ENCODE measurements around the gene MMP15. TPM values are rescaled to one million over a fixed set of nuclear protein-coding genes. Genes with fewer than 3 reads are reported as not detected.

Gene MMP15
- total RNA-seq, 1 donor: 9.4 TPM

GRCh38 chr16:58013201-58013956 lies 12.2 kb upstream of the MMP15 start:
- H3K36me3 ChIP-seq (ENCODE audit: insufficient read depth, low read length): peaks cover 21% of the 10 kb centered on the region
- no peak overlapping the region for H2AFZ ChIP-seq (ENCODE audit: low read length)
- no peaks in the 10 kb centered on the region for H3K9me3 ChIP-seq (ENCODE audit: low read depth, low read length)
- peaks cover 9% of the 10 kb centered on the region for H4K20me1 ChIP-seq (ENCODE audit: insufficient read depth, low read length)
- DNase-seq (ENCODE audit: insufficient read length, low spot score, missing footprints): no peak
- no peak for TF ChIP-seq CTCF (IDR thresholded peaks at IDR 0.05; ENCODE audit: extremely low read depth, low read depth, low read length)
- peaks cover 8% of the 10 kb centered on the region for H3K4me1 ChIP-seq (ENCODE audit: insufficient read depth, low read length)
- H3K79me2 ChIP-seq (ENCODE audit: insufficient read depth, low read length): no peaks in the 10 kb centered on the region
- no peak overlapping the region for H3K4me2 ChIP-seq (ENCODE audit: insufficient read depth, low read length)
- no peaks in the 10 kb centered on the region for H3K27me3 ChIP-seq (ENCODE audit: insufficient read depth, low read length)
- H3K27ac ChIP-seq (ENCODE audit: low read depth, low read length): no peak overlapping the region
- H3K4me3 ChIP-seq (ENCODE audit: insufficient read depth, low read length): no peak overlapping the region

GRCh38 chr16:58016840-58017446 lies 8.6 kb upstream of the MMP15 start:
- H3K27ac ChIP-seq (ENCODE audit: low read depth, low read length): no peak overlapping the region
- peak; percentile 45 for DNase-seq (ENCODE audit: insufficient read length, low spot score, missing footprints)
- H3K4me1 ChIP-seq (ENCODE audit: insufficient read depth, low read length): peaks cover 4% of the 10 kb centered on the region
- H3K4me3 ChIP-seq (ENCODE audit: insufficient read depth, low read length): no peak overlapping the region
- no peak overlapping the region for H2AFZ ChIP-seq (ENCODE audit: low read length)
- TF ChIP-seq CTCF (IDR thresholded peaks at IDR 0.05; ENCODE audit: extremely low read depth, low read depth, low read length): no peak
- H3K9me3 ChIP-seq (ENCODE audit: low read depth, low read length): no peaks in the 10 kb centered on the region
- H3K27me3 ChIP-seq (ENCODE audit: insufficient read depth, low read length): no peaks in the 10 kb centered on the region
- peaks cover 4% of the 10 kb centered on the region for H4K20me1 ChIP-seq (ENCODE audit: insufficient read depth, low read length)
- H3K36me3 ChIP-seq (ENCODE audit: insufficient read depth, low read length): peaks cover 11% of the 10 kb centered on the region
- H3K79me2 ChIP-seq (ENCODE audit: insufficient read depth, low read length): no peaks in the 10 kb centered on the region
- H3K4me2 ChIP-seq (ENCODE audit: insufficient read depth, low read length): no peak overlapping the region

- DNase-seq (ENCODE audit: insufficient read length, low spot score, missing footprints): peak; percentile 45
- H4K20me1 ChIP-seq (ENCODE audit: insufficient read depth, low read length): peaks cover 8% of the 10 kb centered on the region
- H2AFZ ChIP-seq (ENCODE audit: low read length): no peak overlapping the region
- H3K27me3 ChIP-seq (ENCODE audit: insufficient read depth, low read length): peaks cover 4% of the 10 kb centered on the region
- no peak overlapping the region for H3K27ac ChIP-seq (ENCODE audit: low read depth, low read length)
- H3K9me3 ChIP-seq (ENCODE audit: low read depth, low read length): no peaks in the 10 kb centered on the region
- no peaks in the 10 kb centered on the region for H3K79me2 ChIP-seq (ENCODE audit: insufficient read depth, low read length)
- no peak overlapping the region for H3K4me2 ChIP-seq (ENCODE audit: insufficient read depth, low read length)
- H3K4me1 ChIP-seq (ENCODE audit: insufficient read depth, low read length): peaks cover 14% of the 10 kb centered on the region
- peaks cover 5% of the 10 kb centered on the region for H3K36me3 ChIP-seq (ENCODE audit: insufficient read depth, low read length)
- H3K4me3 ChIP-seq (ENCODE audit: insufficient read depth, low read length): no peak overlapping the region
- TF ChIP-seq CTCF (IDR thresholded peaks at IDR 0.05; ENCODE audit: extremely low read depth, low read depth, low read length): no peak
Measured at GRCh38 chr16:58018803-58019202, 6.8 kb upstream of the MMP15 start.

GRCh38 chr16:58019866-58020538 lies 5.6 kb upstream of the MMP15 start:
- H2AFZ ChIP-seq (ENCODE audit: low read length): no peak overlapping the region
- H3K27ac ChIP-seq (ENCODE audit: low read depth, low read length): no peak overlapping the region
- no peak overlapping the region for H3K4me3 ChIP-seq (ENCODE audit: insufficient read depth, low read length)
- H3K36me3 ChIP-seq (ENCODE audit: insufficient read depth, low read length): peaks cover 3% of the 10 kb centered on the region
- peaks cover 17% of the 10 kb centered on the region for H3K4me1 ChIP-seq (ENCODE audit: insufficient read depth, low read length)
- H3K4me2 ChIP-seq (ENCODE audit: insufficient read depth, low read length): no peak overlapping the region
- H3K79me2 ChIP-seq (ENCODE audit: insufficient read depth, low read length): no peaks in the 10 kb centered on the region
- no peak for TF ChIP-seq CTCF (IDR thresholded peaks at IDR 0.05; ENCODE audit: extremely low read depth, low read depth, low read length)
- peaks cover 16% of the 10 kb centered on the region for H3K27me3 ChIP-seq (ENCODE audit: insufficient read depth, low read length)
- no peaks in the 10 kb centered on the region for H3K9me3 ChIP-seq (ENCODE audit: low read depth, low read length)
- DNase-seq (ENCODE audit: insufficient read length, low spot score, missing footprints): peak; percentile 26
- peaks cover 8% of the 10 kb centered on the region for H4K20me1 ChIP-seq (ENCODE audit: insufficient read depth, low read length)
